ENCODE measurements around the gene ATRNL1. TPM values are rescaled to one million over a fixed set of nuclear protein-coding genes. Genes with fewer than 3 reads are reported as not detected.

The ATRNL1 gene
- total RNA-seq, 1 experiment from 2014 or later, result not detected

GRCh38 chr10:115895166-115895565, 802.0 kb downstream of the ATRNL1 start:
- Histone ChIP-seq H3K4me3 (ENCODE audit: low read depth, low read length) (no peak overlapping the region), H3K36me3 (ENCODE audit: control insufficient read depth, insufficient read depth, low read length) (no peaks in the 10 kb centered on the region), H3K9me3 (no peaks in the 10 kb centered on the region), H3K27me3 (replicated peaks; ENCODE audit: control insufficient read depth, insufficient read depth, low read length) (no peaks in the 10 kb centered on the region), H3K4me1 (no peaks in the 10 kb centered on the region)
- Mint-ChIP-seq H3K9me3 (ENCODE audit: unreplicated experiment) (no peaks in the 10 kb centered on the region), H3K4me3 (ENCODE audit: unreplicated experiment) (no peak overlapping the region), H3K36me3 (ENCODE audit: insufficient read depth, unreplicated experiment) (no peaks in the 10 kb centered on the region), H3K4me1 (ENCODE audit: low read depth, unreplicated experiment) (no peaks in the 10 kb centered on the region), H3K27me3 (ENCODE audit: insufficient read depth, unreplicated experiment) (peaks cover 17% of the 10 kb centered on the region), H3K27ac (ENCODE audit: unreplicated experiment) (no peak overlapping the region)
- intact Hi-C loops (cut with micrococcal nuclease; ENCODE audit: unreplicated experiment), result no loop called here
- ChIA-PET POLR2A (no interaction called here), CTCF (no interaction called here)
- DNase-seq, result no peak
- no peak for TF ChIP-seq CTCF (IDR thresholded peaks at IDR 0.05; ENCODE audit: insufficient read depth in 1 of 2, low read depth in 1 of 2, low read length in 1 of 2, severe bottlenecking in 1 of 2, unreplicated experiment in 1 of 2)
- BruUV-seq (replicated peaks), result no TSS peak

GRCh38 chr10:115898242-115898641, 805.1 kb downstream of the ATRNL1 start:
- H3K36me3 Mint-ChIP-seq (ENCODE audit: insufficient read depth, unreplicated experiment), result no peaks in the 10 kb centered on the region
- H3K4me3 ChIP-seq (ENCODE audit: low read depth, low read length), result no peak overlapping the region
- H3K4me3 Mint-ChIP-seq (ENCODE audit: unreplicated experiment), result no peak overlapping the region
- no peaks in the 10 kb centered on the region for H3K9me3 Mint-ChIP-seq (ENCODE audit: unreplicated experiment)
- no peaks in the 10 kb centered on the region for H3K27me3 ChIP-seq (replicated peaks; ENCODE audit: control insufficient read depth, insufficient read depth, low read length)
- no peaks in the 10 kb centered on the region for H3K4me1 ChIP-seq
- no peaks in the 10 kb centered on the region for H3K9me3 ChIP-seq
- H3K27ac Mint-ChIP-seq (ENCODE audit: unreplicated experiment), result no peak overlapping the region
- ChIA-PET POLR2A (no interaction called here), CTCF (no interaction called here)
- intact Hi-C loops (cut with micrococcal nuclease; ENCODE audit: unreplicated experiment), result no loop called here
- TF ChIP-seq CTCF (IDR thresholded peaks at IDR 0.05; ENCODE audit: insufficient read depth in 1 of 2, low read depth in 1 of 2, low read length in 1 of 2, severe bottlenecking in 1 of 2, unreplicated experiment in 1 of 2), result peak in 1 of 2 experiments; percentile 19
- peaks cover 3% of the 10 kb centered on the region for H3K4me1 Mint-ChIP-seq (ENCODE audit: low read depth, unreplicated experiment)
- H3K27me3 Mint-ChIP-seq (ENCODE audit: insufficient read depth, unreplicated experiment), result peaks cover 13% of the 10 kb centered on the region
- no TSS peak for BruUV-seq (replicated peaks)
- DNase-seq, result no peak
- H3K36me3 ChIP-seq (ENCODE audit: control insufficient read depth, insufficient read depth, low read length), result no peaks in the 10 kb centered on the region

GRCh38 chr10:115902596-115902995, 809.4 kb downstream of the ATRNL1 start:
- peaks cover 6% of the 10 kb centered on the region for H3K4me1 Mint-ChIP-seq (ENCODE audit: low read depth, unreplicated experiment)
- no peaks in the 10 kb centered on the region for H3K27me3 Mint-ChIP-seq (ENCODE audit: insufficient read depth, unreplicated experiment)
- CTCF ChIA-PET, result no interaction called here
- no peaks in the 10 kb centered on the region for H3K36me3 Mint-ChIP-seq (ENCODE audit: insufficient read depth, unreplicated experiment)
- no TSS peak for BruUV-seq (replicated peaks)
- intact Hi-C loops (cut with micrococcal nuclease; ENCODE audit: unreplicated experiment), result no loop called here
- Histone ChIP-seq H3K4me1 (no peaks in the 10 kb centered on the region), H3K36me3 (ENCODE audit: control insufficient read depth, insufficient read depth, low read length) (no peaks in the 10 kb centered on the region), H3K4me3 (ENCODE audit: low read depth, low read length) (no peak overlapping the region), H3K9me3 (no peaks in the 10 kb centered on the region), H3K27me3 (replicated peaks; ENCODE audit: control insufficient read depth, insufficient read depth, low read length) (no peaks in the 10 kb centered on the region)
- H3K27ac Mint-ChIP-seq (ENCODE audit: unreplicated experiment), result no peak overlapping the region
- no peaks in the 10 kb centered on the region for H3K9me3 Mint-ChIP-seq (ENCODE audit: unreplicated experiment)
- POLR2A ChIA-PET, result no interaction called here
- TF ChIP-seq CTCF (IDR thresholded peaks at IDR 0.05; ENCODE audit: insufficient read depth in 1 of 2, low read depth in 1 of 2, low read length in 1 of 2, severe bottlenecking in 1 of 2, unreplicated experiment in 1 of 2), result no peak
- no peak overlapping the region for H3K4me3 Mint-ChIP-seq (ENCODE audit: unreplicated experiment)
- no peak for DNase-seq

Measured in Caco-2 (cell line).